ACC112 (cell line): ENCODE data around the gene ECE1.

Experiments used
- H2AFZ ChIP-seq: fragments of 200-600 bp; sonication (generic); one replicate; pipeline ENCODE4 v1.6.0; 2017; ENCODE audit warnings: antibody characterized with exemption, low read length; ENCODE audit not compliant: unreplicated experiment
- H3K27ac ChIP-seq: fragments of 200-600 bp; sonication (generic); 2 replicates; pipeline ENCODE4 v1.5.1; 2014; ENCODE audit warnings: low read depth, mild to moderate bottlenecking, antibody characterized with exemption, low read length, moderate library complexity
- H3K27me3 ChIP-seq: fragments of 200-600 bp; sonication (generic); 2 replicates; pipeline ENCODE4 v1.6.1; 2014; ENCODE audit warnings: mild to moderate bottlenecking, antibody characterized with exemption, low read length, moderate library complexity, mixed read lengths; ENCODE audit not compliant: insufficient read depth
- H3K36me3 ChIP-seq: fragments of 200-600 bp; sonication (generic); 2 replicates; pipeline ENCODE4 v1.6.1; 2016; ENCODE audit warnings: mild to moderate bottlenecking, antibody characterized with exemption, low read length, moderate library complexity, mixed read lengths; ENCODE audit not compliant: insufficient read depth
- H3K4me1 ChIP-seq: fragments of 200-600 bp; sonication (generic); one replicate; pipeline ENCODE4 v1.6.1; 2016; ENCODE audit warnings: low read length, mixed read lengths; ENCODE audit not compliant: insufficient read depth, unreplicated experiment, control insufficient read depth
- H3K4me3 ChIP-seq: fragments of 200-600 bp; sonication (generic); 2 replicates; pipeline ENCODE4 v1.5.1; 2014; ENCODE audit warnings: mild to moderate bottlenecking, low read depth, low read length
- H3K79me2 ChIP-seq: fragments of 200-600 bp; sonication (generic); one replicate; pipeline ENCODE4 v1.6.0; 2016; ENCODE audit warnings: low read length; ENCODE audit not compliant: control insufficient read depth, unreplicated experiment, insufficient read depth

The ECE1 gene

DNA sequence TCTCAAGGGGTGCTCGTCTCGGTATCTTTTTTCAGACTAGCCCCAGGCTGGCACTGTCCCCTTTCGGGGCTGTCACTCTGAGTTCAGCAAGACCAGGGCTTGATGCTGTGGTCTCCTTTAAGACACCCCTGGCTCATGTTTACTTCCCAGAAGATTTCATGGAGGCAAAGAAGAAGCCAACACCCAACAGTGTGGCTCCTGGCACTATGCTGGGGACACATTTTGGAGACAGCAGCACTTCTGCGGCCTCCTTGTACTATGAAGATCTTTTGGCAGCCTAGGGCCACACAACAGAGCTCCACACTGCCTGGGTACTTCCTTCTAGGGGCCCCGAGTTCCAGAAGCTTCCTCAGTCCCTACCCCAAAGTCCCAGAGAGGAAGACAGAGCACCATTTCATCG lies 24.6 kb downstream of the ECE1 start:
- no peak overlapping the region for H3K27ac ChIP-seq
- no peak overlapping the region for H3K4me3 ChIP-seq
- peaks cover 21% of the 10 kb centered on the region for H3K4me1 ChIP-seq
- no peaks in the 10 kb centered on the region for H3K27me3 ChIP-seq
- H3K36me3 ChIP-seq, result peaks cover 3% of the 10 kb centered on the region; the same call in 1 of the 2 replicates
- H3K79me2 ChIP-seq, result no peaks in the 10 kb centered on the region
- H2AFZ ChIP-seq, result no peak overlapping the region

DNA sequence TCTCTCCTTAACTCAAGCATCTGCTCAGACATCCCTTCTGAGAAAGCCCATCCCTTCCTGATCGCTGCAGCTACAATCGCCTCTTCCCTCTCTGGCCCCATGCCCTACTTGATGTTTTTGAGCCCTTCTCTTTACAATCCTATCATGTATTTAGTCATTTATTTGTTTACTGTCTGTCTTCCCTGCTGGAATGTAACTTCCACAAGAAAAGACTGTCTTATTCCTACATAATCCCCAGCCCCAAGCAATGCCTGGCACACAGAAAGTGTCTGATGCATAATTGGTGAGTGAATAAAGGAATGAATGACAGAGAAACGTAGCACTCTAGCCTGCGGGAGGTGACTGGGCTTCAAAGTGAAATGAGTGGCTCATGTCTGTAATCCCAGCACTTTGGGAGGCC lies 25.4 kb downstream of the ECE1 start:
- H3K36me3 ChIP-seq, result peaks cover 3% of the 10 kb centered on the region; the same call in 1 of the 2 replicates
- no peaks in the 10 kb centered on the region for H3K27me3 ChIP-seq
- no peak overlapping the region for H2AFZ ChIP-seq
- H3K79me2 ChIP-seq, result no peaks in the 10 kb centered on the region
- no peak overlapping the region for H3K4me3 ChIP-seq
- H3K27ac ChIP-seq, result no peak overlapping the region
- peaks cover 21% of the 10 kb centered on the region for H3K4me1 ChIP-seq

DNA sequence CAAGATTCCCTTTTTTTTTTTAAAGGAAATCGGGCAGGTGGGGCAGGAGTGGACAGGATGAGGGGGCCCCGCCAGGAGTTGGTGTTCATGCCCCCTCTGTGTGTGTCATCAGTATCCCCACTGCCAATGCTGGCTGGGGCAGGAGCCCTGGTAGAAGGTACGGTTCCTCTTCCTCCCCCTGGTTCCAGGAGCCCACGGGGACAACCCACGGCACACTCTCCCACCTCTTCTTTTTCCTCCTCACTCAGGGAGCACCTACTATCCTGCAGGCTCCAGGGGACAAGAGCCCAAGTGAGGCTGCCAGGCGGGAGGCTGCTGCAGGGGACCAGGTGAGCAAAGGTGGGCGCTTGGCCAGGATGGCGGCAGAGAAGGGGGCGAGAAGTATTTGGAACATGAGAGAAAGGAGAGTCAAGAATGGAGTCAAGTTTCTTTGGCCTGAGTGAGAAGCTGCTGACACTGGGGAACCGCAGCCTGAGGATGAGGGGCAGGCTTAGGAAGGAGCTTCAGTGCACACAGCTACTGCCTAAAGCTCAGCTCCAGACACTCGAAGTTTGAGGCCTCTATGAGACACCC lies 26.5 kb downstream of the ECE1 start:
- Histone ChIP-seq H3K27me3 (no peaks in the 10 kb centered on the region), H3K79me2 (no peaks in the 10 kb centered on the region), H3K36me3 (peaks cover 3% of the 10 kb centered on the region; the same call in 1 of the 2 replicates), H2AFZ (no peak overlapping the region), H3K4me1 (peaks cover 21% of the 10 kb centered on the region), H3K27ac (peak overlapping the region; percentile 99), H3K4me3 (no peak overlapping the region)

DNA sequence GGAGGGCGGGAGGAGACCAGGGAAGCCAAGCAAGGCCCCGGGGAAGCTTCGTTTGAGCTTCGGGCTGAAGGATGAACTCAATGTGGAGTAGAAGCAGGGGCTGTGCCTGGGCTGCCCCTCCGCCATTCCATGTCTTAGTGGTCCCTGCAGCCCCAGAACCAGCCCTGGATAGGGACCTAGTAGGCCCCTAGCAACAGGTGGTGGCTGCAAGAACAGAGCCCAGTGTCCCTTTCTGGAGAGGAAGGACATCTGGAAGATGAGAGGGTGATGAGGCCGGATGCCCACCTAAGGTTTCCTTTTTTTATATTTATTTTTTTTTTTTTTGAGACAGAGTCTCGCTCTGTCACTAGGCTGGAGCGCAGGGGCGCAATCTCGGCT lies 27.2 kb downstream of the ECE1 start:
- Histone ChIP-seq H3K27ac (peak overlapping the region; percentile 99), H3K4me3 (no peak overlapping the region), H3K4me1 (peaks cover 21% of the 10 kb centered on the region), H3K79me2 (no peaks in the 10 kb centered on the region), H3K27me3 (no peaks in the 10 kb centered on the region), H2AFZ (no peak overlapping the region), H3K36me3 (no peaks in the 10 kb centered on the region)

DNA sequence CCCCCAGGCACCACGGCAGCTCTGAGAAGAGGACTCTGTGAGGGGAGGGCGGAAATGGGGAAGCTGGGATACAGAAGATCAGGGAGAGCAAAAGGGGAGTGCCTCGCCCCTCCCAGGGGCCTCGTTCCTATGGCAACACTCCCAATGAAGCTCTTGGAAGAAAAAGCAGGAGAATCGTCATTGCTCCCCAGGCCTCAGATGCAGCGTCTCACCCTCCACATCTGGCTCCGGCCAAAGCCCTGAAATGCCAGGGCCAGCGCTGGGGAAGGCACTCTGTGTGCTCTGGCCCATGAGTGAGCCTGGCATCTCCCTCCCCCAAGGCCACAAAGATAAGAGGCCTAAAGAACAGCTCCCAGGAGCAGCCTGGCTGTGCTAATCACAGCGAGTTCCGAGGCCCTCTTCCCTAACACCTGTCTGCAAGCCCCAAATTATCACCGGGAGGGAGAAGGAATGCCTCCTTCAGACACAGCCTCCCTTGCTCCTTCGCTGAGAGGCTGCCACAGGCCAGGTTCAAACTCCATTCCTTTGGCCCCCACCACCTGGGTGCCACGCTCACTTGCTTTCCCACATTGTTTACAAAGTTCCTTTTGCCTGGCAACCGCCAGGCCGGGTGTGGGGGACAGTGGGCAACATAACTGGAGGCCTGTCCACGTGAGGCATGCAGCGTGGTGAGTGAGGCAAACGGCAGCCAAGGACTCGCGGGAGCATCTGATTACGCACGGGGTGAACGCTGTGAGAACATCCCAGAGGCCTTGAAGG lies 27.8 kb downstream of the ECE1 start:
- H3K36me3 ChIP-seq, result no peaks in the 10 kb centered on the region
- H3K79me2 ChIP-seq, result no peaks in the 10 kb centered on the region
- no peak overlapping the region for H2AFZ ChIP-seq
- peaks cover 21% of the 10 kb centered on the region for H3K4me1 ChIP-seq
- H3K27ac ChIP-seq, result peak overlapping the region; percentile 99
- H3K27me3 ChIP-seq, result no peaks in the 10 kb centered on the region
- peak overlapping the region; percentile 65 for H3K4me3 ChIP-seq

DNA sequence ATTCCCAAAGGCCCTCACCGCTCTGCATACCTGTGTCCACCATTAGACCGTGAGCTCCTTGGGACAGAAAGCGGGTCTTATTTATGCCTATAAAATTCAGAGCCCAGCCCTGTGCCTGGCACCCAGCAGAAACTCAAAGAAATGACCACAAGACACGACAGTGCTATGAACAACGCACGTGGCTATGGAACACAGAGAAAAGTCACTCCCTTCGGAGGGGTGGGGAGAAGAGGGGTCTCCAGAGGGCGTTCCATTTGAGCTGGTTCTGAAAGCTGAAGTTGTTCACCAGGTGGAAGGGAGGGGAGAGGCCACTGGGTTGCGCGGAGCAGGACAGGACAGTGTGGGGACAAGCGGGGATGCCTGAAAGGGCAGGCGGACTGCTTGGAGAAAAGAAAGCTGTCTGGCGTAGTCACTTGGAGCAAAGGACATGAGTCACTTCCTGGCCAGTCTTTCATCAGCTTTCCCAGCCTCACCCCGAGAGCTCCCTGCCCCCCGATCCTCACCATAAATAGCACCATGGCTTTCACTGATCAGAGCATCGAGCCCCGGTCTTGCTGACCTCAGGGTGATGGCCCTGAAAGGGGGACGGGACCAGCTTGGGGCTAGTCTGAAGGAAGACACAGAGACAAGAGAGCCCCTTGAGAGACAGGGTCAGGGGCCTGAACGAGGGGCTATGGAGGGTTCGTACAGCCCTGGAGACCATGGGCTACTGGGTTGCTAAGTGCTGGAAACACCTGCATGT lies 28.5 kb downstream of the ECE1 start:
- no peaks in the 10 kb centered on the region for H3K36me3 ChIP-seq
- peak overlapping the region; percentile 65 for H3K4me3 ChIP-seq
- H3K4me1 ChIP-seq, result peaks cover 21% of the 10 kb centered on the region
- no peaks in the 10 kb centered on the region for H3K79me2 ChIP-seq
- H3K27me3 ChIP-seq, result no peaks in the 10 kb centered on the region
- peak overlapping the region; percentile 99 for H3K27ac ChIP-seq
- no peak overlapping the region for H2AFZ ChIP-seq

DNA sequence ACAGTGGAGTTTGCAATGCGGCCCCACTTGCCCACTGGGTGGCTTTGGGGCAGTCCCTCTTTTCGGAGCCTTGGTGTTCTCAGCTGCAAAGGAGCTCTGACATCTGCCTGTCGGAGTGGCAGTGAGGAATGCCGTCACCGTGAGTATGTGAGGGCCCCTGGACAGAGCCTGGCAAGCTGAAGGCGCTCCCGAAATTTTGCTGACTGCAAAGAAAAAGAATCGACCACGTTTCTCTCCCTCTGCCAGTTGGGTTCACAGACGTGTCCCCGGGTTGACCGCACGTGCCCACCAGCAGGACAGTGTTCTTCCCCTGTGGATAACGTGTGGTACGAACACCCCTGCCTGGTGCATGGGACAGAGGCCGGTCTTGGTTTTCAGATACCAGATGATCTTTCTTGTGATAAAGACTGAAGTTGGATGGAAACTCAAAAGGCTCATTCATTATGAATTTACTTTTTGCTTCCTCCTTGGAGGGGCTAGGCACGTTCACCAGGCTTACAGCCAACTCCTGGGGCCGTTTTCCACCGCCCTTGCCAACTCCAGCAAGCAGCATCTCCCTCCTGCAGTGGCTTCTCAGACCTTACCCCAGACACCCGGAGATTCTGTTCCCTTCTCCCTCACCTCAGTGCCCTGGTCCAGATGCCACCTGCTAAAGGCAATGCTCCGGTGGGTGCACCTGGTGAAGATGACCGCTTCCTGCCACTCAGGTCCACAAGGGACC lies 29.7 kb downstream of the ECE1 start:
- Histone ChIP-seq H3K36me3 (0 out of 2 replicates have a peak, but pooled peaks cover 3% of the 10 kb centered on the region), H3K79me2 (no peaks in the 10 kb centered on the region), H3K27ac (peak overlapping the region; percentile 99; the same call in 1 of the 2 replicates), H3K4me1 (peaks cover 21% of the 10 kb centered on the region), H3K27me3 (no peaks in the 10 kb centered on the region), H3K4me3 (no peak overlapping the region), H2AFZ (no peak overlapping the region)

DNA sequence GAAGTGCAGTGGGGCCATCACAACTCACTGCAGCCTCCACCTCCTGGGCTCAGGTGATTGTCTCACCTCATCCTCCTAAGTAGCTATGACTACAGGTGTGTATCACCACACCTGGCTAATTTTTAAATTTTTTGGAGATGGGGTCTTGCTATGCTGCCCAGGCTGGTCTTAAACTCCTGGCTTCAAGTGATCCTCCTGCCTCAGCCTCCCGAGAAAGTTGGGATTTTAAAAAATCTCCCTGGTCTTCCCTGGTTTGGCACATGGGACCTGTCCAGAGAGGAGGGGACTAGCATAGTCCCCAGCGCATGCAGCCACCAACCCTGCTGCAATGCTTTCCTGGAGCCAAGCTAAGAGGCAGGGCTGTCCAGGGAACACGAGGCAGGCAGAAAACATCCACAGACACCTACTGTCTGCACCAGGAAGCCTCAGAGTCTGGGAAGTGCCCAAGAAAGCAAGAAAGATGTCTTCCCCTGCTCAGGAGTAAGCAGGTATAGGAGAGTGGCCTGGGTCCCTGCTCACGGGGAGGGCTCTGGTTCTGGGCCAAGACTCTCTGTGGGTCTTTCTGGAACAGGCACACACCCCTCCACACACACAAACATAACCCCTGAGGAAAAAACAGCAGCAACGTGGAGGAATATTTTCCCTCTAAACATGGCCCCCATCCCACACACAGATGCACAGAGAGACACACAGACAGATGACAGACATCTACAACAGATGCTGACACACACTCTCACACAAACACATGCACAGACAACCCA lies 30.8 kb downstream of the ECE1 start:
- H3K79me2 ChIP-seq, result no peaks in the 10 kb centered on the region
- H2AFZ ChIP-seq, result no peak overlapping the region
- no peak overlapping the region for H3K27ac ChIP-seq
- H3K4me1 ChIP-seq, result peaks cover 21% of the 10 kb centered on the region
- H3K4me3 ChIP-seq, result no peak overlapping the region
- no peaks in the 10 kb centered on the region for H3K27me3 ChIP-seq
- 0 out of 2 replicates have a peak, but pooled peaks cover 5% of the 10 kb centered on the region for H3K36me3 ChIP-seq

DNA sequence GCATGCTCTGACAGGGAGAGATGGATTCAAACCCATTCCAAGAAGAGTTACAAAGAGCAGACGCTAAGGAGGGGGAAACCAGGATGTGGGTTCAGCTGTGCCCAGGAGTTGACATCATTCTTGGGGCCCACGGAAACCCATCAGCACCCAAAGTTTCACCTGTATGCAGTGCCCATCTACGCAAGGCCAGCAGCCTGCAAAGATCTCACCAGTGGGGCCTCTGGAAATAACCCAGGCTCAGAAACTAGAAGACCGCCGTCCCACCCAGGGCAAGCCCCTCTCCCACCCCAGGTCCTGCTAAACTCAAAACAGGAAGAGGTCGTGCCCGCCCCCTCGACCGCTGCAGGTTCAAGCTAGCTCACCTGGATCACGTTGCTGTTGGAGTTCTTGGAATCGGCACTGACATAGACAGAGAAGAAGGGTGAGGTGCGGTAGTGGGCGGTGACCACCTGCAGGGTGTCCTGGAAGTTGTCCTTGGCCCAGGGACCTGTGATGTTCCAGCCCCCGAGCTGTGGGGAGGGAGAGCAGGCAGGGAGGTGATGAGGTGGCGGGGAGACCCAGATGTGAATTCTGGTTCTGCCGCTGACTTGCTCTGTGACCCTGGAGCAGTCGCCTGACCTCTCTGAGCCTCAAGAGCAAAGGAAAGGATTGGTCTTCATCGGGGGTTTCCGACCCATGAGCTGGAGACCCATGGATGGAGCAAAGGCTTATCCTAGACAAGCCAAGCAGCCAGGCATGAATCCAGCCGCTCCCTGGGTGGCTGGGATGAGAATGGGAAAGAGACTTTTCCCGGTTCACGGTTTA lies 31.7 kb downstream of the ECE1 start:
- 0 out of 2 replicates have a peak, but pooled peaks cover 5% of the 10 kb centered on the region for H3K36me3 ChIP-seq
- peaks cover 21% of the 10 kb centered on the region for H3K4me1 ChIP-seq
- H3K27me3 ChIP-seq, result no peaks in the 10 kb centered on the region
- no peak overlapping the region for H3K27ac ChIP-seq
- no peak overlapping the region for H2AFZ ChIP-seq
- no peaks in the 10 kb centered on the region for H3K79me2 ChIP-seq
- no peak overlapping the region for H3K4me3 ChIP-seq
